C4-2B (cell line): Measurements from ENCODE around the gene IL17C.

Experiments
- CTCF ChIP-seq: fragments of 450-650 bp; conservative IDR thresholded peaks from 2 replicates; pipeline ENCODE4 v1.5.1; 2017; ENCODE audit warnings: mild to moderate bottlenecking
- ZFX ChIP-seq: fragments of 450-650 bp; IDR thresholded peaks from 2 replicates; pipeline ENCODE4 v1.6.1; 2017

- TF ChIP-seq CTCF (no peak), ZFX (no peak)
These were observed 17.4 kb downstream of the IL17C start for GRCh38 chr16:88655733-88656281.
